Stimulated activated CD8-positive, alpha-beta memory T cell treated with anti-CD3 and anti-CD28 coated beads, Interleukin-7, amount 100 ng/mL, for 48 hours (primary cell): Measurements from ENCODE around the gene PERCC1.

Source experiments
- DNase-seq, 2 donors: peaks; one replicate each; pipeline ENCODE4 v3.0.0-alpha.2; 2020; ENCODE audit warnings: low read depth in 1 of 2; ENCODE audit errors: extremely low read depth in 1 of 2

Gene PERCC1

DNA sequence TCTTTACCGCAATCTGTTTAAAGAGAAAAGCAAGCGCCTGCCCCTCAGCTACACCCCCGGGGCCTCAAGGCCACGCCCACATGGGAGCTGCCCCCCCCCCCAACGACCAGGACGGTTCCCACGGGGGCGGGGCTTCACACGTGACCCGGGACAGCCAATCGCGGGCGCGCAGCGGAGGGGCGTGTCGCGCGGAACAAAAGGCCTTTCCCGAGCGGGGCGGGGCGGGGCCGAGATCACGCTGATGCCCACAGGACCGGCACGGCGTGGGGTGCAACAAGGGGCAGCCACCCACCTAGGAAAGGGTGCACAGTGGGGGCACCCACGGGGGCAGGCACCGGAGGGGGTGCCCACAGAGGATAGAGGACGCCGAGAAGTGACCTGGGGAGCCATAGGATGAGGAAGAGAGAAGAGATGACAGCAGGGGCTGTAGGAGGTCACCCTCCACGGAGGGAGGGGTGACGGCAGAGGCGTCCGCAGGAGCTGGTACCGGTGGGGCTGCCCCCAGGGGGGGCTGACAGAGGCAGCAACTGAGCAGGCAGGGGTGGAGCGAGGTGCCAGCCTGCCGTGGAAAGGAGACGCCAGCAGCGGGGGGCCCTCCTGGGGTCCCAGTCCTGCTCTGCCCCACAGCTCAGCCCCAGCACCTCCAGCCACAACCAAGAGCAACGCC is 22.6 kb upstream of the PERCC1 start:
- peak; percentile 86 to 91 for DNase-seq

DNA sequence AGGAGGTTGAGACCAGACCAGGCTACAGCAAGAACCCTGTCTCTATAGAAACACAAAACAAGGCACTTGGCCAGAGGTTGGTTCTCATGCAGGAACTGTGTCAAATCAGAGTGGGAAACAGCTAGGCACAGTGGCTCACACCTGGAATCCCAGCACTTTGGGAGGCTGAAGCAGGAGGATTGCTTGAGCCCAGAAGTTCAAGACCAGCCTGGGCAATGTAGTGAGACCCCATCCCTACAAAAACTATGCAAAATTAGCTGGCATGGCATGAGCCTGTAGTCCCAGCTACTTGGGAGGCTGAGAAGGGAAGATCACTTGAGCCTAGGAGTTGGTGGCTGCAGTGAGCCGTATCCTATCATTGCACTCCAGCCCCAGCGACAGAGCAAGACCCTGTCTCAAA is 18.0 kb upstream of the PERCC1 start:
- no peak for DNase-seq

DNA sequence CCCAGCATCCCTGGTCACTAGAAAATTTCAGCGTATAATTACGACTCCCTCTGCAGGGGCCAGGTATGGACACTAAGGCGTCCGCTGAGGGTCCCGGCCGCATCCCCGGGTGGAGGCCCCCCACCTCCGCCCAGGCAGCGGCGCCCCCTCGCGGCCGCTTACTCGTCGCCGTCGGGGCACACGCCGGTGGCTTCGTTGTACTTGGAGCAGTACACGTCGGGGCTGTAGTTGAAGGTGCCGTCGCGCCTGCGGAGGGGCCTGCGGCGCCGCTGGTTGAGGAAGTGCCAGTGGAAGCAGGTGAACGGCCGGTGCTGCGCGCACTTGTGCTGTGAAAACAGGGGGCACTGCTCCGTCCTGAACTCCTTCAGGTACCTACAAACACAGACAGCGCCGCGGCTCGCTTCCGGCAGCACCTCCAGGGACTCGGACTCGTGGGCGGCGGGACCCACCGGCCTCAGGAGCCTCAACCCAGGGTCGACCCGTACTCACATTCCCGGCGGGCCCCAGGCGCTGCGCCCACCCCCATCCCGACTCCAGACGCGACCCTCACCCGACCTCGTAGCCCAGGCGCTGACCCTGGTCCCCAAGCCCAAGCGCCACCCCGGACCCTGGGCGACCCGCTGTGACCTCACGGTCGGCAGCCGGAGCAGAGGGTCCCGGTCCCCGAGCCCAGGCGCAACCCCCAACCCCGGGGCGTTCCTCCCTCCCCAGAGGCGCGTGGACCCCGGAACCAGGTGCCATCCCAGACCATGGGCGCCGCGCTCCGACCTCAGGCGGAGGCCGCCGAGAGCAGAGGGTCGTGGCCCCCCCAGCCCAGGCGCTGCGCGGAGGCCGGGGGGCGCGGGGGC is 17.0 kb upstream of the PERCC1 start:
- DNase-seq, result peak in 1 of 2 donors; percentile 43

DNA sequence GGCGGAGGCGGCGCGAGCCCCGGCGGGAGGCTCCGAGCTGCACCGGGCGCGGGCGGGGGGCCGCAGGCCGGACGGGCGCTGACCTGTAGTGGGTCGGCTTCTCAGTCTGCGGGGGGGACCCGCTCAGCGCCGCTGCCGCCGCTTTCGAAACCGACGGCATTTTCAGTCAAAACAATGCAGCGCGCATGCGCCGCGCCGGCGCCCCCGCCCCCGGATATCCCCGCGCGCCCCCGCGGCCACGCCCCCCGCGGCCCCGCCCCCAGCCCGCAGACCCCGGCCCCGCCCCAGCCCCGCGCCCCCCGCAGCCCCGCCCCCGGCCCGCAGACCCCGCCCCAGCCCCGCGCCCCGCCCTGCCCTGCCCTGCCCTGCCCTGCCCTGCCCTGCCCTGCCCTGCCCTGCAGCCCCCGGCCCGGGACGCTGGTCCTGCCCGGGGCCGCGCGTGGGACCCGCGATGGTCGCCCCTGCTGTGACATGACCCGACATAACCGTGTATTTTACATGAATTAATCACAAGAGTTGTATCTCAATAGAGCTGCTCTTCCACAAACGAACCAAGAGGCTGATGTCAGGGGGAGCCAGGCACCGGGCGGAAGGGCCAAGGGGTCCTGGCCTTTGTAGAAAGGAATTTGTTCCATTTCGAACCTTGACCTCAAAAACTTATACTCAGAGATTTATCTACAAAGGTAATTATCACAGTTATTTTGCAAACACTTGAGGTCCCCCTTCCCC is 16.2 kb upstream of the PERCC1 start, which contains the start of gene UNKL:
Gene UNKL (minus strand): TSS at position 173 of the 729 bp plus-strand sequence. CDS start 13 bp downstream, at position 160.
- peak; percentile 57 to 67 for DNase-seq

DNA sequence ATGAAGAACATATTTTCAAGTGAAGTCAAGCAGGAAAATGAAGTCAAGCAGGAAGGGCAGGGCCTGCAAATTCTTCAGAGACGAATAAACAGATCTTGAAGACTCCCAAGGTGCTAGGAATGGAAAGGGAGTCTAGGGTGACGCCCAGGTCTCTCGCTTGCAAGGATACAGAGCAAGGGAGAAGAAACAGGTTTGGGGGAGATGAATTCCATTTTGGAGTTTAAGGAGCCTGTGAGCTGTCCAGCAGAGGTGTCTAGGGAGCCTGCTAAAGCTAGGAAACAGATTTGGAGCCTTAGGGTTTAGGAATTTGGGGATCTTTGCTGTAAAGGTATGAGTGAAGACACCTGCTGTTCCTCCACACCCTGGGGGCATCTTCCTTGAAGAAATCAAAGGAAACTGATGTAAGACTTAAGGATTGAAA is 14.3 kb upstream of the PERCC1 start:
- no peak for DNase-seq

DNA sequence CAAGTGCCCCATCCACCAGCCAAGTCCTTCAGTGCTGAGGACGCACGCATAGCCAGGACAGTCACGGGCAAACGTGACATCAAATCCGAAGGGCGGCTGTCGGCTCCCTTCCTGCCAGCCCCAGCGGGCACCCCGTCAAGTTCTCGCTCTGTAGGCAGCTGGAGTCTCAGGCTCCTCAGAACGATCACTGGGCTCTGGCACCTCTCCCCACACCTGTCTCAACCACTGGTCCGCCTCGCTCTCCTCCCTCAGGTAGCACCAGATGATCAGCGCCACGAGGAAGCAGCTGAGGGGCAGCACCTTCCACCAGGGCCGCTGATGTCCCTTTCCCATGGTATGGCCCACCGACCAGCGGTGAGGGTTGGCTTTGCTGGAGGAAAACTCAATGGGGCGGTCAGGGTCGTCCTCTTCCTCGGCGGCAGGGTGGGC is 10.8 kb upstream of the PERCC1 start:
- no peak for DNase-seq

DNA sequence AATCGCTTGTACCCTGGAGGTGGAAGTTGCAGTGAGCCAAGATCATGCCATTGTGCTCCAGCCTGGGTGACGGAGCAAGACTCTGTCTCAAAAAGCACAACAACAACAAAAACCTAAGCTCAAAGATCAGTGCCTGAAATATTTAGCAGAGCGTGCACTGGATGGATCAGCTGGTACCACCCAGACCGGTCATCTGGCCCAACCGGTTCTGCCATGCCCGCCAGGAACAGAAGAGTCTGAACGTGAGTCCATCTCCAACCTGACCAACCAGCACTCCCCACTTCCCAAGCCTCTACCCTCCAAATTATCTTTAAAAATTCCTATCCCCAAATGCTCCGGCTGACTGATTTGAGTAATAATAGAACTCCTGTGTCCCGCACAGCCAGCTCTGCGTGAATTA is 8.8 kb upstream of the PERCC1 start:
- DNase-seq, result no peak

DNA sequence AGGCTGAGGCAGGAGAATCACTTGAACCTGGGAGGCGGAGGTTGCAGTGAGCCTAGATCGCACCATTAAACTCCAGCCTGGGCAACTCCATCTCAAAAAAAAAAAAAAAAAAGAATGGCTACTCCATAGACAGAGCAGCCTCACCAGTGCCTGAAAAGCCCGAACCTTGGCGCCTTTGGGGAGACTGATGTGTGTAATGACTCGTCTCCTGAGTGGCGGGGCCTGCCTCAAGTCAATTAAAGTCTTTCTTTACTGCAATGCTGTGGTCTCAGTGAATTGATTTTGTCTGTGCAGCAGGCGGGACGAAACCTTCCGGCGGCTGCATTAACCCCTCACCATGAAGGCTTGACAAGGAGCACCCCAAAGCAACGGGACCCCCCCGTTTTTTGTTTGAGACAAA is 6.8 kb upstream of the PERCC1 start:
- no peak for DNase-seq

DNA sequence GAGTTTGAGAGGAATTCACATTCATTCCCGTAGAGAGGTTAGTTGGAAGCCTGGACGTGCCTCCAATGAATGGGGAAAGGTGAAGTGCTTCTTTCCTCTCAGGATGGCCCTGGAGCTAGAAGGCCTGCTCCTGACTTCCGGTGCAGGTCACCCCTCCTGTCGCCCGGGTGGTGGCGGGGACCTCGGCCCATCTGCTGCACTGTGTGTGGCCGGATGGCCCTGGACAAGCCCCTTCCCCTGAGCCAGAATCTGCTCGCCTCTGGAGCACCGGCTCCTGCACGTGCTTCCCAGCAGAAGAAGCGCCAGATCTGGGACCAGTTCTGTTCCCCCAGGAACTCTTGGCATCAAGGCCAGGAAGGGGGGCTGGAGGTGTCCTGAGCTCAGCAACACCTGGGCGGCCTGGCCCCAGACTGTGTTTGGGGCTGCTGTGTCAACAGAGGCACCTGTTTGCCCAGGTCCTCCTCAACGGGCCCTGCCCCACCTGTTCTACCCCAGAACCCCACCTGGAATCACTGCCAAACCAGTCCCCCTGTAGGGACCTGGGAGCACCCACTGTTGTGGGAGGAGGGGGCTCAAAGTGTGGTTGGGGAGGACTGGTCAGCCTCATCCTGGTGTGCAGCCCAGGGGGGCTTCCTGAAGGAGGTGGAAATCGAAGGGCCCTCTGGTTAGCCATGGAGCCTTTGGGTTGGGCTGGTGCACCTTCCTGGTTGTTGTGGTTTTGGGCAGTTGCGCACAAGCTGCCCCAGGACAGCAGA is 5.1 kb upstream of the PERCC1 start:
- no peak for DNase-seq

DNA sequence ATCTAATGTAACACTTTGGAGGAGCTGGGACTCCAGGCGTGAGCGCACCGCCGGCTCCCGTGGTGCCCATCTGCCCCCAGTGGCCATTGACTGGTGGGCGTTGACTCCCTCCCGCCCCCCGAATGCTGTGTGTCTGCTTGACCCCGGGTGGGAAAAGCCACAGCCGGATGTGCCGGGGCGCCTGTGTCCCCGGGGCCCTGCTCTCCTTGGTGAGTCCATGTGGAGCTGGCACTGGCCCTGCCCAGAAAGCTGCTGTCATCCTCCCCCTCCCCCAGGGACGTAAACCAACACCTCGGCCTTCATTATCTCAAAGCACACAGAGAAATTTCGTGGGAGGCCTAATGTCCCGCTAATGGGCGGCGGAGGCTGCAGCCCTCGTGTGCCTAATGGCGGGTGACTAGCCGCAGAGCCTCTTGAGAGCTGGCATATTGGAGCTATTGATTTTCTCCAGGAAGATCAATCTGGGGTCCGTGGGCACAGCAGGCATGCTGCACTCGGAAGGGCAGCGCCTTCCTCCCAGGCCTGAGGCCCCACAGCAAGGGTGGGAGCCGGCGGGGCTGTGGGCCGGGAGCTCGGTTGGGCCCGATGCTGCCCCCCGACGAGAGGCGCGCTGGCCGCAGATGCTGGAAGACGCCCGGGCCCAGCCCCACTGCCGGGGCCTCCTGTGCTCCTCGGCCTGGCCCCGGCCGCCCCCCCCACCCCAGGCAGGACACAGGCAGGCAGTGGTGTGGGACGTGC is 4.0 kb upstream of the PERCC1 start:
- no peak for DNase-seq

DNA sequence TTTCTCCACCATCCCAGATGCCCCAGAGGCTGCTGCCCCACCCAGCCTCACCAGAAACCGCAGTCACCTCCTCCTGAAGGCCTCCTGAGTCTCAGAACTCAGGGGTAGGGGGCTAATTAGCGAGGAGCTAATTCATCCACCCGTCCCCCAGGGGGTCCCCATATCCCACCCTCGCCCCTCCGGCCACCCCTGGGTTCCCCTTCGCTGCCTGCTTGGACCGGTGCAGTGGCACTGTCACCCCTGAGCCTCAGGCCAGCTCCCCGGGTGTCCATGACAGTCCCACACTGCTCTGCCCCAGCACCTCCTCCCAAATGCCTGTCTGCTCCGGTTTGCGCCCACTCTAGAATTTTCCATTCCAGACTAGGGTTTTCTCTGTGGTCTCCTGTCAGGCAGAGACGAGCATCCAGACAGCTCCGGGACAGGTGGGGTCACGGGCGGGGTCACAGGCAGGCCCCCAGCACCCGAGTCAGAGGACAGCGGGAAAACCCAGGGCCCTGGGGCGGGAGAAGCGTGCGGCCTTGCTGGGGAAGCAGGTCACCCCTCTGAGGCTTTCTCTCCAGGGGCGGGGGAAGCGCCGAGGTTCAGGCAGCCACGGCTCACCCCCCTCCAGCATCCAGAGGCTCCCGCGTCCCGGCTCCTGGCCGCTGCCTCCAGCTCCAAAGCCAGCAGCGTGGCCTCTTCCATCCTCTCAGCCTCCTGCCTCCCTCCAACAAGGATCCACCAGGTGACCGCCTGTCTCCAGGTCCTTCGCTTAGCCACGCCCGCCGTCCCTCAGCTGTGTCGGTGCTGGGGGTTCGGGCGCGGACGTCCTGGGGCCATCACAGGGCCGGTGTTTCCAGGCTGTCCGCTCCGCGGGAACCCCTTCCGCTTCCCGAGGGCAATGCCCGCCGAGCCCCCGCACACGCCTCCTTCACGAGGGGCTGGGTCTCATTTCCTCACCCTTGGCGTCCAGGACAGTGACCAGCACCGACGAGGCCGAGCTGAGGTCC is 3.1 kb upstream of the PERCC1 start:
- DNase-seq, result no peak

DNA sequence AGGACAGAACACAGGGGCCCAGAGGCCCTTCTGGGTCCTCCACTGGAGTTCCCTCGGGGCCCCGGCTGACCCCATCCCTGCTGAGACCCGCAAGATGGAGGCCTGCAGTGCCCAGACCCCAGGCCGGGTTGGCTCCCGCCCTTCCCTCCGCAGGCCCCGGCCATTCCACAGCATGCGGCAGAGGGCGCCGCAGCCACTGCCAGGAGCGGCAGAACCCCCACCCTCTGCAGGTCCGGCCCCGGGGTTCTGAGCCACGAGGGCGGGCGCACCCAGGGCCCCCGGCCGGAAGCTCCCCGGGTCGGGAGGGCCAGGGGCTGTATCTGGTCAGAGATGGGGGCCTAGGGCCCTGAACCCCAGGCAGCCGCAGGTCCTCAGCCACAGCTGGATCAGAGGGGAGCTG is 2.4 kb upstream of the PERCC1 start:
- DNase-seq, result no peak

DNA sequence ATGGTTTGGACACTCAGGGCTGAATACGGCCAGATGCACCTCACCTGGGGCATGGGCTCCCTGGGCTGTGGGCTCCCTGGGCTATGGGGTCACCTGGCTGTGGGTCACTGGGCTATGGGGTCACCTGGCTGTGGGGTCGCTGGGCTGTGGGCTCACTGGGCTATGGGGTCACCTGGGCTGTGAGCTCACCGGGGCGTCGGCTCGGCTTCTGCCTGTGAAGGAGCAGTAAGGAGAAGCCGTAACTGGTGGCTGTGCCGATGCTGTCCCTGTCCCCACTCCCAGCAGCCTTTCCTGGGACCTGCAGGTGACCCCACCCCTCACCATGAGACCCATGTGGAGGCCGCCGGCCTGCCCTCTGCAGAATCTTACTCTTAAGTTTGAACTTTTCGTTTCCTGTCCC is 1.9 kb upstream of the PERCC1 start:
- no peak for DNase-seq

DNA sequence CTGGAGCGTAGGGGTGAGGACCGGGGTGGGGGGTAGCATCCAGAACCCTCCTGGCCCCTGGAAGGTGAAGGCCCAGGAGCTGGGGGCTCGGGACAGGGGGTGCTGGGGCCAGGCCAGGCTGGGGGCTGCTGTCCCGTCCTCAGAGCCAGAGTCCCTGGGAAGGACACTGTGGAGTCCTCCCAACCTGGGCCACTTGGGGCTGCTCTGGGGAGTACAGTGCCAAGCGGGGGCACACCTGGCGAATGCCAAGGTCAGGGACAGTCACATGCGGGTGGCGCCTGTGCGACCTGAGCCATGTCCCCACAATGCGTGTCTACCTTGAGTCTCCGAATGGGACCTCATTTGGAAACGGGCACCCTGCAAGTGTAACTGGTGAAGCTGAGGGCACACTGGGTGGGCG is 1.2 kb upstream of the PERCC1 start:
- no peak for DNase-seq

DNA sequence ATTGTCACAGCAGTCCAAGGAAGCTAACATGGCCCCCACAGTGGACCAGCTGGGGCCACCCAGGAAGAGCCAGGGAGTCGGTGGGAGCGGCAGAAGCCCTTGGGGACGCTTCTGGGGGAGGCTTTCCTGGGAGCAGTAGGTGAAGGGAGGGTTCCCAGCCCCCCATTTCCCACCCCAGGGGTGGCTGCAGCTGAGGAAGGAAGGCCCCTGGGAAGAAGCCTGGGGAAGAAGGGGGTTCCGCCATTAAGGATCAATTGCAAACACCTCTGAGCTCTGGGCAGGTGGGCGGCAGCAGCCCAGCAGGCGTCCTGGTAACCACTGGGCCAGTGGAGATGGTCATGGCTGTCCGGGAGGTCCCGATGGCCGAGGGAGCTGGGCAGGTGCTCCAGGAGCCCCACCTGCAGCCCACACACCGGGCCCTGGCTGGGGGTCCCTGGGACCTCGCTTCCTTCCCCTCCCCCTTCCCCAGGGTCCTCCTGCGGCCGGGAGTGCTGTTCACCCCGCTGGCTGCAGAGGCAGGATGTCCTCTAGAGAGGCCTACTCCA is 592 bp upstream of the PERCC1 start:
- no peak for DNase-seq

DNA sequence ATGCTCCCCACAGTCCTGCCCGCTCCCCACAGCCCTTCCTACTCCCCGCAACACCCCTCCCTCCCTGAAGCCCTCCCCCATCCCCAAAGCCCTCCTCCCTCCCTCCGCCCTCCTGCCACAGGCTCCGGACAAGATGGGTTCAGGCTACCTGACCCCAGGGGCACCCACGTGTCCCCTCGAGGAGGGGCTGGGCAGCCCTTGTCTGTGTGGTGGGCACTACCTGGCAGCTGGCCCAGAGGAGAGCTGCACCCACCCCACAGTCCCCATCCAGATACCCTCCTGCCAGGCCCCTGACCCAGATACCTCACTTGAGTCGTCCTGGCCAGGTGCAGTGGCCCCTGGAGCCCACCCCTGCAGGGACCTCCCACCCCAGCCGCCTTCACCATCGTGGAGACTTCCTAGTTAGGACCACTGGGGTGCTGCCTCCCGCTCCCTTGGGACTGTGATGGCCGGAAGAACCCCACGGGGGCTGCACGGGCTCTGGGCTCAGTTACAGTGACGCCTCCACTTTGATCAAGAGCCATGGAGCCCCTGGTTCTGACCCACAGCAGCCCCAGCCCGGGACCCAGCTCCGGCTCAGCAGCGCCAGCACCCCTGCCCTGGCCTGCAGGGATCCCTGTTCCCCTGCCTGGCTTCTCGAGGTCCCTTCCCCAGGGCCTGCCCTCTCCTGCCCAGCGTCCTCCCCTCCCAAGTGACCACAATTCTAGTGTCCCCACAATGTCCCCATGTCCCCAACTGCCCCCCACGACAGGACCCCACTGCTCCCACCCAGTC is 806 bp downstream of the PERCC1 start:
- no peak for DNase-seq

DNA sequence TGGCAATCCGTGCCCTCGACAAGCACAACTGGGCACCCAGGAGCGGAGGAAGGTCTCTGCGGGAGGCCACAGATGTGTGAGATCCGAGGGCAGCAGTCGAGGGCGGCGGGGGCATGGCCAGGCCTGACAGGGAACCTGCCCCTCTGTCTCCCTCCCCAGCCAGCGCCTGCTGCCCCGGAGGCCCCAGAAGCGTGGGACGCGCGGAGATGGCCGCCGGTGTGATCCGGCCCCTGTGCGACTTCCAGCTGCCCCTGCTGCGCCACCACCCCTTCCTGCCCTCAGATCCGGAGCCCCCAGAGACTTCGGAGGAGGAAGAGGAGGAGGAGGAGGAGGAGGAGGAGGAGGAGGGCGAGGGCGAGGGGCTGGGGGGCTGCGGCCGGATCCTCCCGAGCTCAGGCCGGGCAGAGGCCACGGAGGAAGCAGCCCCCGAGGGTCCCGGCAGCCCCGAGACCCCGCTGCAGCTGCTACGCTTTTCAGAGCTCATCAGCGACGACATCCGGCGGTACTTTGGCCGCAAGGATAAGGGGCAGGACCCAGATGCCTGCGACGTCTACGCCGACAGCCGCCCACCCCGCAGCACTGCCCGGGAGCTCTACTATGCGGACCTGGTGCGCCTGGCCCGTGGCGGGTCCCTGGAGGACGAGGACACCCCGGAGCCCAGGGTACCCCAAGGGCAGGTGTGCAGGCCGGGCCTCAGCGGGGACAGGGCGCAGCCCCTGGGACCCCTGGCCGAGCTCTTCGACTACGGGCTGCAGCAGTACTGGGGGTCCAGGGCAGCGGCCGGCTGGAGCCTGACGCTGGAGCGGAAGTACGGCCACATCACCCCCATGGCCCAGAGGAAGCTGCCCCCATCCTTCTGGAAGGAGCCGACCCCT is 1.7 kb downstream of the PERCC1 start:
- DNase-seq, result no peak
